ENCODE results near the gene PCP4.

The PCP4 gene

GRCh38 chr21:39947031-39947430, 79.8 kb downstream of the PCP4 start:
- no peak for DNase-seq
- H3K4me1 Mint-ChIP-seq, result peaks cover 3% of the 10 kb centered on the region
- TF ChIP-seq CTCF (IDR thresholded peaks at IDR 0.05), result no peak
- peak overlapping the region; percentile 13 for H3K27ac Mint-ChIP-seq
- H3K4me3 Mint-ChIP-seq, result no peak overlapping the region
- H3K36me3 Mint-ChIP-seq (ENCODE audit: low read depth), result no peaks in the 10 kb centered on the region
- peaks cover 25% of the 10 kb centered on the region for H3K27me3 Mint-ChIP-seq (ENCODE audit: low read depth, poor library complexity)
- H3K9me3 Mint-ChIP-seq, result peaks cover 22% of the 10 kb centered on the region

DNA sequence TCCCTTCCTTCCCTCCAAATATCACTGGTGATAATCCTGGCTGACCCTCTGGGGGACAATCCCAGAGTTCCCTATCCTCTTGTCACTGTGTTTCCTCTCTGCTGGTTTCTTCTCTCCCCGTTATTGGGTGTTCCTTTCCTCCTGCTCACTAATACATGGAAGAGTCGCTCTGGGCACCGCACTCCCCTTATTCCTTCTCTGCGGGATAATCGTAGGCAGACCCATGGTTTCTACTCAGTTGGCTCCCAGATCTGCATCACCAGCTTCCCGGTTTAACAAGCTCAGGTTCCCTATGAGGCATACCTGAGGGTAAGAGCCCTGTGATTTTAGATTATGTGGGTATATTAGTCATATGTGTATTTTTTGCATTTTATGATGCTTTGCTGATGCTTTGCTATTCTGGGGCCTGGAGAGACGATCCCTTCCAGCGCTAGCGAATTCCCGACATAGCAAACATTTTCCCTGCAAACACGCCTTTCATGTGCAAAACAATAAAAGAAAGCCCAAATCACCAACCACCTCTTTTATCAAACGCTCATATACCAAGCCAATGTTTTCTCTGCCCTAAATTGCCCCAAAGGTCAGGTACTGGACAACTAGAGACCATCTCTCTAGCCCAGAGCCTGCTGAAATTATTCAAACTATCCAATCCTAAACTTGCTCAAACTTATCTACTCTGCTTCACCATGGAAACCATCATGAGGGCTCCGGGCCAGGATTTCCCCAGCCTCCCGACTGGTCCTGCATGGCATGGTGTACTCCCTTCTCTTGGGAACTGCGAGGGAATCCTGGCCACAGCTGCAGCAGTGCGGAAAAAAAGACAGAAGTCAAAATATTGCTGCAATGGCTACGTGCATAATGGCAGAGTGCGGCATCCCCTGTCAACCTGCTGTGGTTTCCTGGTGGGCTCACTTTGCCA, 84.2 kb downstream of the PCP4 start:
- H3K36me3 Mint-ChIP-seq (ENCODE audit: low read depth), result no peaks in the 10 kb centered on the region
- peaks cover 8% of the 10 kb centered on the region for H3K9me3 Mint-ChIP-seq
- H3K4me1 Mint-ChIP-seq, result peaks cover 10% of the 10 kb centered on the region
- no peak overlapping the region for H3K4me3 Mint-ChIP-seq
- DNase-seq, result no peak
- TF ChIP-seq CTCF (IDR thresholded peaks at IDR 0.05), result no peak
- H3K27me3 Mint-ChIP-seq (ENCODE audit: low read depth, poor library complexity), result peaks cover 25% of the 10 kb centered on the region
- peak overlapping the region; percentile 28 for H3K27ac Mint-ChIP-seq

DNA sequence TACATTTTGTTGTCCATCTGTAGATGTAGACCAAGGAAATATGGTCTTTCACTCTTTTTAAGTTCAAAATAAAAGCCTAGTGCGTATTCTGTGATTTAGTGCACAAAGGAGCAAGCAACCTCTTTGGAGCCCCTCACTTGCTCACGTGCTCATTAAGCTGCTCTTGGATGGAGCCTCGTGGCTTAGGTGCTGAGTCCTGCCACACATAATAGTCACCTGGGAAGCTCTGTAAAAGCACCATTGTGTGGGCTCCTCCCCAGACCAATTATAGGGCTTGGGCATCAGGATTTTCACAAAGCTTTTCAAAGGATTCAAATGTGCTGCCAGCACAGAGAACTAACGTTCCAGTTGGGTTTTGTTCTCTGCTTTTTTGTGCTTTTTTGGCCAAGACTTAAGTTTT, 85.0 kb downstream of the PCP4 start:
- DNase-seq, result no peak

GRCh38 chr21:39954570-39954969, 87.3 kb downstream of the PCP4 start:
- H3K36me3 Mint-ChIP-seq (ENCODE audit: low read depth), result no peaks in the 10 kb centered on the region
- H3K4me1 Mint-ChIP-seq, result peaks cover 10% of the 10 kb centered on the region
- H3K9me3 Mint-ChIP-seq, result peaks cover 10% of the 10 kb centered on the region
- DNase-seq, result no peak
- peaks cover 25% of the 10 kb centered on the region for H3K27me3 Mint-ChIP-seq (ENCODE audit: low read depth, poor library complexity)
- no peak for TF ChIP-seq CTCF (IDR thresholded peaks at IDR 0.05)
- H3K27ac Mint-ChIP-seq, result no peak overlapping the region
- H3K4me3 Mint-ChIP-seq, result no peak overlapping the region

More for the DNA sequence above, 85.0 kb downstream of the PCP4 start:
- Mint-ChIP-seq H3K9me3 (peaks cover 2% of the 10 kb centered on the region), H3K4me1 (peaks cover 10% of the 10 kb centered on the region), H3K27me3 (ENCODE audit: low read depth, poor library complexity) (peaks cover 25% of the 10 kb centered on the region), H3K36me3 (ENCODE audit: low read depth) (no peaks in the 10 kb centered on the region), H3K4me3 (no peak overlapping the region), H3K27ac (no peak overlapping the region)
- TF ChIP-seq CTCF (IDR thresholded peaks at IDR 0.05), result no peak

DNA sequence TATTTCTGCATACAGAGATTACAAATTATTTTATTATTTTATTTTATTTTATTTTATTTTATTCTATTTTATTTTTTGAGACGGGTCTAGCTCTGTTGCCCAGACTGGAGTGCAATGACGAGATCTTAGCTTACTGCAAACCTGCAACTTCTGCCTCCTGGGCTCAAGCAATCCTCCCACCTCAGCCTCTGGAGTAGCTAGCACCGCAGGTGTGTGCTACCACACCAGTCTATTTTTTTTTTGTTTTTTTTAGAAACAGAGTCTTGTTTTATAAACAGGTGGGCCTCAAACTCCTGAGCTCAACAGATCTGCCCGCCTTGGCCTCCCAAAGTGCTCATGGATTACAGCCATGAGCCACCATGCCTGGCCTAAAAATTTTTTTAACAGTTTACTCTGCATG, 88.1 kb downstream of the PCP4 start:
- H3K9me3 Mint-ChIP-seq, result peaks cover 18% of the 10 kb centered on the region
- H3K36me3 Mint-ChIP-seq (ENCODE audit: low read depth), result peaks cover 5% of the 10 kb centered on the region
- no peak overlapping the region for H3K27ac Mint-ChIP-seq
- no peak for TF ChIP-seq CTCF (IDR thresholded peaks at IDR 0.05)
- no peak overlapping the region for H3K4me3 Mint-ChIP-seq
- H3K27me3 Mint-ChIP-seq (ENCODE audit: low read depth, poor library complexity), result peaks cover 24% of the 10 kb centered on the region
- H3K4me1 Mint-ChIP-seq, result peaks cover 10% of the 10 kb centered on the region
- no peak for DNase-seq

- TF ChIP-seq CTCF (IDR thresholded peaks at IDR 0.05), result no peak
- no peak for DNase-seq
- H3K4me3 Mint-ChIP-seq, result no peak overlapping the region
- peaks cover 10% of the 10 kb centered on the region for H3K4me1 Mint-ChIP-seq
- peaks cover 8% of the 10 kb centered on the region for H3K36me3 Mint-ChIP-seq (ENCODE audit: low read depth)
- H3K9me3 Mint-ChIP-seq, result peaks cover 30% of the 10 kb centered on the region
- peaks cover 14% of the 10 kb centered on the region for H3K27me3 Mint-ChIP-seq (ENCODE audit: low read depth, poor library complexity)
- no peak overlapping the region for H3K27ac Mint-ChIP-seq
Observed at GRCh38 chr21:39956586-39956985, 89.3 kb downstream of the PCP4 start.
